ENCODE results near the gene SETD1A.
A peak's percentile ranks its signal among the peaks of the same experiment; 100 is the strongest.

Gene SETD1A

DNA sequence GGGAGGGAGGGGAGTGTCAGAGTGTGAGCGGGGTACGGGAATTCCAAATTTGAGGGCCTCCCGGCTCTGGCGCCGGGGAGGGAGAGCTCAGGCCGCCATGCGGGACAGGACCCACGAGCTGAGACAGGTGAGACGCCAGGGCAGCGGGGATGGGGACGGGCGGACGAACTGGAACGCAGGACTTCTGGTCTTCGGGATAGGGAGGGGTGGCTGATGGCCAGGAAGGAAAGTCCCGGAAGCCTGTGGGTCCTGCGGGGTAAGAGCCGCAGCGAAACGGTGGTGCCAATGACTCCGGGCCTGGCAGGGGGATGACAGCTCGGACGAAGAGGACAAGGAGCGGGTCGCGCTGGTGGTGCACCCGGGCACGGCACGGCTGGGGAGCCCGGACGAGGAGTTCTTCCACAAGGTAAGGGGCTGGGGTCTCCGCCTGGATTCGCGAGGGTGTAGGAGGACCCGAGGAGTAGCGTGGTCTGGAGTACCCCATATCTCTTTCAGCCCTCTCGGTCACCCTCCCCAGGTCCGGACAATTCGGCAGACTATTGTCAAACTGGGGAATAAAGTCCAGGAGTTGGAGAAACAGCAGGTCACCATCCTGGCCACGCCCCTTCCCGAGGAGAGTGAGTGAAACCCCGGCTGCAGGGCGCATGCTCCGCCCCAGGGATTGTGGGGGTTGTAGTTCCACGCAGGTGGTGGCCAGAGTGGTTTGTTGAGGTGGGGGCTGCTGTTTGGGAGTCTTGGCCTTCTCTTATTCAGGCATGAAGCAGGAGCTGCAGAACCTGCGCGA lies 76.3 kb downstream of the SETD1A start:
- peaks cover 0 to 17% of the 10 kb centered on the region in 2 donors for H3K4me1 ChIP-seq (ENCODE audit: control insufficient read depth in 1 of 2, insufficient read depth in 2 of 2, low read length in 2 of 2)
- peak overlapping the region; percentile 97 to 100 for H3K4me3 ChIP-seq (ENCODE audit: low read depth in 1 of 2, low read length in 2 of 2)
- peaks cover 3 to 42% of the 10 kb centered on the region in 2 donors for H3K36me3 ChIP-seq (ENCODE audit: control insufficient read depth in 1 of 2, insufficient read depth in 2 of 2, low read length in 2 of 2)
- no peaks in the 10 kb centered on the region for H3K9me3 ChIP-seq (ENCODE audit: control insufficient read depth in 1 of 2, low read length in 2 of 2)
- H3K27ac ChIP-seq (ENCODE audit: low read length), result peak overlapping the region; percentile 91
- H3K27me3 ChIP-seq (ENCODE audit: low read depth, low read length), result no peaks in the 10 kb centered on the region

Data from muscle layer of duodenum (tissue), 2 donors.